Inferior parietal cortex (tissue), 1 donor: ENCODE data around the gene KRT6A.
"Not testable (repeated sequence)": the region's sequence is repeated elsewhere in the genome, so short reads cannot be mapped to it uniquely, and the experiment has no call there.

Source experiments
- DNase-seq: peaks from one replicate; pipeline ENCODE4 v3.0.0-alpha.2; 2016; ENCODE audit errors: extremely low spot score

The KRT6A gene

DNA sequence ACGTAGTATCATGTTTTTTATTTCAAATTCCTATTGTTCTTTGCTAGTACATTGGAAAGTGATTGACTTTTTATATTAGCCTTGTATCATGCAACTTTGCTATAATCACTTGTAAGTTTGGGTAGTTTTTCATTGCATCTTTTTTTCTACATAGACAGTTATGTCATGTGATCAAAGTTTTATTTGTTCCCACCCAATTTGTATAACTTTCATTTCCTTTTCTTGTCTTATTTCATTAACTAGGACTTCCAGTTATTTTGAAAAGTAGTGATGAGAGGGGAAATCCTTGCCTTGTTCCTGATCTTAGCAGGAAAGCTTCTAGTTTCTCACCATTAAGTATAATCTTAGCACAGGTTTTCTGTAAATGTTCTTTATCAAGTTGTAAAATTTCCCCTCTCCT, 9.8 kb upstream of the KRT6A start:
- no peak for DNase-seq

- DNase-seq, result no peak
These were observed 8.4 kb upstream of the KRT6A start for GRCh38 chr12:52501490-52501889.

DNA sequence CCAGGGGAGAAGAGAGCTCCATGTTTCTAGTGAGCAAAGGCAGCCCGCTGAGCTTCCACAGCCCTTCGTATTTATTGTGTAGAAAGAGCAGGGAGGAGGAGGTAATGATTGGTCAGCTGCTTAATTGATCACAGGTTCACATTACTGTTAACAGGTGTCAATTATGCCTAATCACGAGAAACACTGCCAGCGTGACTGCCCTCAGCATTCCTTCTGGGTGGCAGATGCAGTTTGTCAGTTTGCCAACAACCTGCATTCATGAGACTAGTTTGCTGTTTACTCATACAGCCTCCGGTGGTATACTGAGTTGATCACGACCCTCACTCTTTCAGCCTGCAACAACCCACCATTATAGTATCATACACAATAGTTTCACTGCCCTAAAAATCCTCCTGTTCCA, 7.5 kb upstream of the KRT6A start:
- DNase-seq, result not testable (repeated sequence)

DNA sequence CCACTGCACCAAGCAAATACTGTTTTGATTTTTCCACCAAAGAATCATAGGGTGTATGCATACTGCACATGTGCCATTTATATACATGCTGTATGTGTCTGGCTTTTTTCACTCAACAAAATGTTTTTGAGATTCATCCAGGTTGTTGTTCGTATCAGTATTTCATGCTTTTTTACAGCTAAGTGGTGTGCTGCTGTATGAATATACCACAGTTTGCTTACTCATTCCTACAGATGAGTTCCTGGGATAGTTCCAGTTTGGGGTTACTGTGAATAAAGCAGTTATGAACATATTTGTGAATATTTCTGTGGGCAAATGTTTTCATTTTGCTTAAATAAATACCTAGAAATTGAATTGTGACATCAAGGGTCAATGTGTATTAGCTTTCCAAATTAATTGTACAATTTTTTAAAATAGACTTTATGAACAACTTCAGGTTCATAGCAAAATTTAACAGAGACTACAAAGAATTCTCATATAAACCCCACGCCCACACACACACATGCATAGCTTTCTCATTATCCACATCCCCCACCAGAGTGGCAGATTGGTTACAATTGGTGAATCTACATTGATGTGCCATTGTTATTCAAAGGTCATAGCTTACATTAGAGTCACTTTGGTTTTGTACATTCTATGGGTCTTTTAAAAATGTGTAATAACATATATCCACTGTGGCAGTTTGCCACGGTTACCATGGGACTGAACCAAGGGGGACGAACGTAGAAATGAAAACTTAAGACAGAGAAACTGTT, 6.9 kb upstream of the KRT6A start:
- DNase-seq, result no peak

- DNase-seq, result no peak
These were observed 5.9 kb upstream of the KRT6A start for GRCh38 chr12:52498946-52499345.

DNA sequence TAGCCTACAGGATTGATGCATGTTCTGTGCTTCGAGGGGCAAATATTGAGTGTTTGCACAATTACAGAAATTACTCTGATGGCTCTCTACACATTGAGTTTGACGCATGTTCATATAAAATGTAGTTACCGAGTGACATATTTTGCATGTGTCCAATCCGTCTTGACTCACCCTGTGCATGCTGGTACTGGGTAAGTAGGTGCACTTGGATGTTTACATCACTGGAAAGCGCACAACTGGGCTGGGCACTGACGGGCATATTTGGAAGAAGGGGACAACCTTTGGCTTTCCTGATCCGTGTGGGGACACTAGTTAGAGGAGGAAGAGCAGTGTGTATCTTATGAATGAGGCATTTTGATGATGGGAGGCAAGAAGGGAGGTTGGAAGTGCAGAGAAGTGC, 4.9 kb upstream of the KRT6A start:
- DNase-seq, result no peak

GRCh38 chr12:52496590-52497071, 3.6 kb upstream of the KRT6A start:
- DNase-seq, result no peak

- no peak for DNase-seq
These were observed 3.0 kb upstream of the KRT6A start for GRCh38 chr12:52496054-52496453.

- DNase-seq, result no peak
These were observed 2.3 kb upstream of the KRT6A start for GRCh38 chr12:52495389-52495788.

DNA sequence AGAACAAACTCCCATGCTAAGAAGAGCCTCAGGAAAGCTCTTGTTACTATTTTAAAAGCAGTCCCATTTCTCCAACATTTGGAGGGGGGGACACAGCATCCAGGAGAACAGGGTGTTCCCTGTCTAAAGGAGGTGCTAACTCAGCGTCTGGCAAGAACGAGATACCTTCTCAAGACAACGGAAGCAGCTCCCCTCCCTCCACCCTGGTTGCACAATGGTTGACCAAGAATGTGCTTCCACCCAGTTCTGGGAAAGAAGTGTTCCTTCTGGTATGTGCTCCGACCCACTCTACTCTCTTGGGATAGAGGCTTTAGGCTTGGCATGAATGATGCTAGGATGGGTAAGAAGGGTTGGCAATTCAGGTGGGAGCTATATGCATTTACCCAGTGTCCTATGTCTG, 1.5 kb upstream of the KRT6A start:
- no peak for DNase-seq

DNA sequence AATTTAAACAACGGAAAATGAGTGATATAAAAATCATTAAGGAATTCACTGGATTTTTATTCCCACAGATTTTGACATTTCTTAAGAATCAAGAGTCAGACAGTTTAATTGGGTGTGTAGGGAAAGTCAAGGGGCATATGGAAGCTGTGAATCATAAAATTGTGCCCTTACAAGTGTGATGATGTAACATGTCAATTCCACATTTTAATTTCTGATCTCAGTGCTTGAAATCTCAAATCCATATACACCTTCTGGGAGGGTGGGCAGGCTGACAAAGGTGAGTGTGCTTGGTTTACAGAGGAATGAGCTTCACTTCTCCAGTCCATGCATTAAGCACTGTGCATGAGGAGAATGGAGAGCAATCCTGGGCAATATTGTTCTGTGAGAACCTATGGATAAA, 1.0 kb upstream of the KRT6A start:
- no peak for DNase-seq

- not testable (repeated sequence) for DNase-seq
These were observed 652 bp downstream of the KRT6A start for GRCh38 chr12:52492405-52492804.

DNA sequence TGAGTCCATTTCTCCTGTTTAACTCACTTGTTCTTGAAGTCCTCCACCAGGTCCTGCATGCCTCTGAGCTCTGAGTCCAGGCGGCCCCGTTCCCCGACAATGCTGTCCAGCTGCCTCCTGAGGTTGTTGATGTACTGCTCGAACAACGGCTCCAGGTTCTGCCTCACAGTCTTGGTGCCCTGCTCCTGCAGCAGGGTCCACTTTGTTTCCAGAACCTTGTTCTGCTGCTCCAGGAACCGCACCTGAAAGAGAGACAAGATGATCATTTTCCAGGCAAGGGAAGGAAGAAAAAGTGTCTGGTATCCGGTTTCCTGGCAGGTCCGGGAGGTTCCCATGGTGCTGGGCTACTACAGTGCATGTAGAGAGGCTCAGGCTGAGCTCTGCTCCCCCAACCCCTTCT, 1.6 kb downstream of the KRT6A start:
- DNase-seq, result not testable (repeated sequence)

DNA sequence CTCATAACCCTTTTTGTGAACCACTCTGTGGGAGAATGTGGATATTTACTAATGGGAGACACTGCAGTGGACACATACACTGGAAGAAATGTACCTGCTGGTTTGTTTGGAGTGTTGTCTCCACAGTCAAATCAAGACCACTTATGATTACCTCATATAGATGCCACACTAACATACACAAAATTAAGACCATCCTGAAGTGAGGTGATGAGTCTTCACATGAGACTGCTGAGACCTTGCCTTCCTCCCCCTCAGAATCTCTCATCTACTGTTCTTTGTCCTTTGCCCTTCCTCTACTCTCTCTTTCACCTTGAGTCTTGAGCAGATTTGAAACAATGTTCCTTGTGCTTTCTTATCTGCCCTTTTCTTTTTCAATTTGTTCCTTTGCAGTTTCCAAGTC, 4.3 kb downstream of the KRT6A start:
- no peak for DNase-seq

DNA sequence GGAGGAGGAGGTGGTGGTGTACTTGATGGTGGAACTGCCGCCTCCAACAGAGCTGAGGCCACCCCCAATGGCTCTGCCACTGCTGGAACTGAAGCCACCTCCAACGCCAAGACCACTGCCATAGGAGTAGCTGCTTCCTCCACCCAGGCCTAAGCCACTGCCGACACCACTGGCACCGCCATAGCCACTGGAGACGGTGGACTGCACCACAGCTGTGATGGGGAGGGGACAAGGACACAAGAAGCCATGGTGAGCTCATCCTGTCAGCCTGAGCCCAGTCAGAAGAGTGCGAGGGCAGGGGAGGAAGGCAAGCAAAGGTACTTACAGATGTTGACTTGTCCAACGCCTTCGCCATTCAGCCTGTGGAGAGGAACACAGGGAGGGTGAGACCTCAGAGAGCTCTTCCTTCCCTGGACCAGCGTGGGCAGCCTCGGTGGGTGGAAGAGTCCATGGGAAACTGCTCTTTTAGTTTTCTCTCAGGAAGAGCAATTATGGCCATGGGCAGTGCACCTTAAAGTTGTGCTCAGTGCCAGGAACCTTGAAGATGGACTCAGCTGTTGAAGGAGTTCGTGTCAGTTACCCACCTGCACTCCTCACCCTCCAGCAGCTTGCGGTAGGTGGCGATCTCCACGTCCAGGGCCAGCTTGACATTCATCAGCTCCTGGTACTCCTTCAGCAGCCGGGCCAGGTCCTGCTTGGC, 5.2 kb downstream of the KRT6A start:
- not testable (repeated sequence) for DNase-seq

DNA sequence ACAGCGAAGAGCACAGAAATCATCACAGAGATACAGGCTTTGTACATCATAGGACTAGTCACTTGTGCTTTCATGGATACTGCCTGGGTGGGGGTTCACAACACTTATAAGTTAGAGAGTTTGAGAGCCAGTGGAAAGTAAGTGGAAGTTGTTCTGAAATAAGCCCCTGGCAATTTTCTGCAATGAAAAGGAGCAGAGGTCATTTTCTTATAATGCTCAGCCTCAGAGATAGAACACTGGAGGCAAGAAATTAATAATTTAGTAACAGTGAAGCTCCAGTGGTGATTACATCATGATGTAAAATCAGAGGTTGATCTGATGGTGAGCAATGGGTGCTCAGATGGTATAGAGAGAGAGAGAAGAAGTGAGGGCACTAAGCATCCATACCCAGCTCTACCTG, 5.8 kb downstream of the KRT6A start:
- DNase-seq, result no peak

DNA sequence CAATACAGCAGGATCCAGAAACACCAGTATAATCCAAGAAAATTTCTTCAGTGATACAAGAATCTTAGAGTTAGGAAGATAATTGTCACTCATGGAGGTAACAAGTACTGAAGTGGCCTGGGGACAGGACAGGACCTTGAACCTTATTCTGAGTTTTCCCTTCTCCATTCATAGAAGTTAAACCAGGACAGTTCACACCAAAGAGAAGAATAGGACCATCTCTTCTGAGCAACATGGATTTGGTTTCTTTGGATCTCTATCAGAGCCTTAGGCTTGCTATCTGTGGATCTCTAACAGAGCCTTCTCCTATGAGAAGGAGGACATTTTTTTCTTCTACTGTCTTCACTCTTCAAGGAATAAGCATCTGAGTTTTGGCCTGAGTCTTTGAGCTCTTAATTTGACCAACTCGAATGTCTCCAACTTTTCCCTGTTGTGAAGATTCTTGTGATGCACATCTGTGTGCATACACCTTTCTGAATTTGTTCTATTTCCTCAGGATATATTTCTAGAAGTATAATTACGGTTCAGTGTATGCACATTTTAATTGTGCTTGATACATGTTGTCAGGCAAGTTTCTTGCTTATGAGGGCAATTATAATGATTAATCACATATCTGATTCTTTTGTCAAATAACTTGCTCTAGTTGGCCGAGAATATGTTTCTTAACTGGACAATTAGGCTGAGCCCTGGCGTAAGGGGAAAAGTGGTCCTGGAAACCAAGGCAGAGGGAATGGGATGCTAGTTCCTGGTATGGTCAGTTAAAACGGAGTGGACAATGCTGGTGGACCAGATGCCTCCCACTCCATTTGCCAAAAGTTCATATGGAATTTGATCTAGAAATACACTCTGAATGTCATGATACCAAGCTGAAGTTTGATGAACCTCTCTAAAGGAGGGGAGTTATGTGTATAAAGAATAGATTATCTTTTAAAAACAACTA, 6.6 kb downstream of the KRT6A start:
- DNase-seq, result no peak

- DNase-seq, result no peak
These were observed 13.0 kb downstream of the KRT6A start for GRCh38 chr12:52480073-52480472.

DNA sequence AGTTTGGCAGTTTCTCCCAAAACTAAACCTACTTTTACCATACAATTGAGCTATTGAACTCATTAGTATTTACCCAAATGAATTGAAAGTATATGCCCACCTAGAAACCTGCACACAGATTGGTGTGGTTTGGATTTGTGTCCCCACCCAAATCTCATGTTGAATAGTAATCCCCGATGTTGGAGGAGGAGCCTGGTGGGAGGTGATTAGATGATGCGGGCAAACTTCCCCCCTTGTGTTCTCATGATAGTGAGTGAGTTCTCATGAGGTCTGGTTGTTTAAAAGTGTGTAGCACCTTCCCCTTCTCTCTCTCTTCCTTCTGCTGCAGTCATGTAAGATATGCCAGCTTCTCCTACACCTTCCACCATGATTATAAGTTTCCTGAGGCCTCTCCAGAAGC, 15.4 kb downstream of the KRT6A start:
- DNase-seq, result no peak

DNA sequence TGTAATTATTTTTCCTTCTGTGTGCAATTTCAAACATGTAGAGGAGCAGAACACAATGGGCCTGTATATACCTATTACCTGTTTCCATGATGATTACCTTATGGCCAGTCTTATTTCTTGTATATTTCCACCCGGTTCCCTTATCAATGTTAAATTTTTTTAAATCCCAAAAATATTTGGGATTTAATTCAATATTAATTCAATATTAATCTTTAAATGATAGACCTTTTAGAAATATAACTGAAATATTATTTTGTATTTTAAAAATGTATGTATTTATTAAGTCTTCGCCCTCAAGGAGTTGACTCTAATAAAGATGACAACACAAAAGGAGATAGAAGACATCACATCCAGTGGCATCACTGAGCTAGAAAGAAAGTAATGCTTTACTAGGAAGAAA, 18.8 kb downstream of the KRT6A start:
- no peak for DNase-seq

- no peak for DNase-seq
These were observed 19.3 kb downstream of the KRT6A start, which contains the start of gene KRT6C for GRCh38 chr12:52473768-52474167. Gene KRT6C (minus strand): TSS chr12:52473805. CDS start chr12:52473737, 68 bp downstream.

- no peak for DNase-seq
These were observed 23.2 kb downstream of the KRT6A start for GRCh38 chr12:52469853-52470252.
